GM12878 (cell line): ENCODE data around the gene ALDH3B2. TPM values are rescaled to one million over a fixed set of nuclear protein-coding genes. Genes with fewer than 3 reads are reported as not detected.

Source experiments
- ATAC-seq: fragments of 200-7000 bp; cut with Tn5 transposase; 3 replicates; pipeline ENCODE4 v1.9.1; 2020; ENCODE audit warnings: mild to moderate bottlenecking, moderate library complexity
- BruUV-seq: library from RNA; stranded (reverse); fragments of 400-500 nt; replicated peaks from 2 replicates; lab custom pipeline; 2021; lab: Mats Ljungman, UMichigan
- CTCF ChIA-PET: fragments of 300-600 bp; sonication (Branson Sonifier 250); formaldehyde crosslinking; extraction: SDS; loops from one replicate; lab custom pipeline; 2021; ENCODE audit warnings: inconsistent platforms; lab: Yijun Ruan, JAX
- POLR2A ChIA-PET: fragments of 350-600 bp; formaldehyde crosslinking; extraction: SDS; loops from one replicate; lab custom pipeline; 2021; ENCODE audit warnings: inconsistent platforms; lab: Charles Lee
- RAD21 ChIA-PET: fragments of 300-600 bp; sonication (Branson Sonifier 250); formaldehyde crosslinking; loops from one replicate; lab custom pipeline; 2023; ENCODE audit warnings: antibody characterized with exemption; ENCODE audit not compliant: unreplicated experiment; lab: Charles Lee
- SMC1A ChIA-PET: fragments of 300-600 bp; sonication (Branson Sonifier 250); formaldehyde crosslinking; loops from one replicate; lab custom pipeline; 2023; ENCODE audit not compliant: unreplicated experiment, uncharacterized antibody; lab: Charles Lee
- DNase-seq: peaks from one replicate; pipeline ENCODE4 v3.0.0-alpha.2; 2011; ENCODE audit warnings: low read depth, low spot score
- FAIRE-seq: peaks from 3 replicates; lab custom pipeline; 2011; peaks lifted over from hg19 to GRCh38; lab: Jason Lieb, UNC
- H2AFZ ChIP-seq: 2 replicates; pipeline ENCODE4 v1.6.0; 2011; ENCODE audit warnings: low read depth, low read length, control low read depth; ENCODE audit not compliant: control insufficient read depth
- H3K27ac ChIP-seq: 2 replicates; pipeline ENCODE4 v1.5.1; 2011; ENCODE audit warnings: control low read depth; ENCODE audit not compliant: control insufficient read depth, insufficient read depth
- H3K27me3 ChIP-seq, 2 experiments: replicated peaks in 1 of 2; 2 replicates each; pipeline versions ENCODE4 v1.6.0 to v1.6.1; 2011; ENCODE audit warnings: low read length in 1 of 2; ENCODE audit not compliant: control insufficient read depth in 2 of 2, insufficient read depth in 2 of 2
- H3K36me3 ChIP-seq, 2 experiments: 2 replicates each; pipeline ENCODE4 v1.5.1; 2011; ENCODE audit warnings: low read length in 1 of 2; ENCODE audit not compliant: control insufficient read depth in 2 of 2, insufficient read depth in 2 of 2
- H3K4me1 ChIP-seq: 2 replicates; pipeline ENCODE4 v1.6.1; 2011; ENCODE audit warnings: mild to moderate bottlenecking, low read length, moderate library complexity, mixed read lengths; ENCODE audit not compliant: control insufficient read depth, insufficient read depth
- H3K4me2 ChIP-seq: 2 replicates; pipeline ENCODE4 v1.6.0; 2011; ENCODE audit warnings: control low read depth; ENCODE audit not compliant: control insufficient read depth, insufficient read depth
- H3K4me3 ChIP-seq: fragments of 200-600 bp; sonication (generic); 2 replicates; pipeline ENCODE4 v1.5.1; 2016
- H3K79me2 ChIP-seq: 2 replicates; pipeline ENCODE4 v1.6.0; 2011; ENCODE audit warnings: low read length; ENCODE audit not compliant: control insufficient read depth, insufficient read depth
- H3K9ac ChIP-seq: 2 replicates; pipeline ENCODE4 v1.8.0; 2011; ENCODE audit warnings: low read length, control low read depth, mixed read lengths; ENCODE audit not compliant: control insufficient read depth, insufficient read depth
- H3K9me3 ChIP-seq: replicated peaks from 3 replicates; pipeline ENCODE4 v1.5.1; 2011; ENCODE audit warnings: mild to moderate bottlenecking, low read length; ENCODE audit not compliant: control insufficient read depth, insufficient read depth
- H4K20me1 ChIP-seq: 2 replicates; pipeline ENCODE4 v1.6.0; 2011; ENCODE audit not compliant: control insufficient read depth, insufficient read depth
- CBFB ChIP-seq: IDR thresholded peaks from 2 replicates; pipeline ENCODE4 v1.6.1; 2016; ENCODE audit warnings: antibody characterized with exemption, low read depth
- CREB1 ChIP-seq: IDR thresholded peaks from 2 replicates; pipeline ENCODE4 v1.6.1; 2012; ENCODE audit warnings: low read depth, mild to moderate bottlenecking, inconsistent platforms
- ESRRA ChIP-seq: IDR thresholded peaks from 2 replicates; pipeline ENCODE4 v1.6.1; 2012; ENCODE audit warnings: mild to moderate bottlenecking, low read length, improper control_type of control experiment
- HDAC2 ChIP-seq: fragments of 200-600 bp; sonication (generic); IDR thresholded peaks from 2 replicates; pipeline ENCODE4 v1.6.1; 2017
- MEF2B ChIP-seq: fragments of 450-650 bp; IDR thresholded peaks from 2 replicates; pipeline ENCODE4 v1.6.1; 2018; ENCODE audit warnings: mild to moderate bottlenecking, moderate library complexity; ENCODE audit not compliant: partially characterized antibody, poor library complexity, severe bottlenecking
- MYC ChIP-seq: IDR thresholded peaks from 2 replicates; pipeline ENCODE4 v1.6.1; 2011; ENCODE audit warnings: mild to moderate bottlenecking, low read length, moderate library complexity, inconsistent platforms; ENCODE audit not compliant: insufficient read depth, insufficient replicate concordance, insufficient read length, severe bottlenecking
- NBN ChIP-seq: fragments of 450-650 bp; IDR thresholded peaks from 2 replicates; pipeline ENCODE4 v1.6.1; 2016
- NFIC ChIP-seq: IDR thresholded peaks from 2 replicates; pipeline ENCODE4 v1.6.1; 2012; ENCODE audit warnings: low read depth, mild to moderate bottlenecking, inconsistent platforms, low read length, moderate library complexity
- NFYB ChIP-seq: IDR thresholded peaks from 2 replicates; pipeline ENCODE4 v1.6.1; 2011; ENCODE audit warnings: low read depth, mild to moderate bottlenecking, low read length, improper control_type of control experiment, moderate library complexity; ENCODE audit not compliant: insufficient read depth
- PAX5 ChIP-seq: IDR thresholded peaks from 2 replicates; pipeline ENCODE4 v1.6.1; 2011; ENCODE audit warnings: low read depth, low read length, borderline replicate concordance
- RAD51 ChIP-seq: fragments of 450-650 bp; IDR thresholded peaks from 2 replicates; pipeline ENCODE4 v1.6.1; 2016; ENCODE audit warnings: moderate library complexity, mild to moderate bottlenecking, inconsistent platforms
- SRF ChIP-seq, 2 experiments: IDR thresholded peaks; 2 replicates each; pipeline ENCODE4 v1.6.1; 2011; ENCODE audit warnings: low read depth in 2 of 2, low read length in 2 of 2, mild to moderate bottlenecking in 1 of 2, moderate library complexity in 1 of 2
- TBL1XR1 ChIP-seq: IDR thresholded peaks from 2 replicates; pipeline ENCODE4 v1.6.1; 2012; ENCODE audit warnings: low read depth, low read length, improper control_type of control experiment
- YY1 ChIP-seq: IDR thresholded peaks from 2 replicates; pipeline ENCODE4 v1.6.1; 2011; ENCODE audit warnings: low read depth, mild to moderate bottlenecking, low read length
- ZNF217 ChIP-seq: fragments of 450-650 bp; IDR thresholded peaks from 2 replicates; pipeline ENCODE4 v1.6.1; 2017; ENCODE audit warnings: antibody characterized with exemption, mild to moderate bottlenecking
- ZSCAN29 ChIP-seq: fragments of 450-650 bp; IDR thresholded peaks from 2 replicates; pipeline ENCODE4 v1.6.1; 2017; ENCODE audit warnings: mild to moderate bottlenecking, moderate library complexity
- WGBS: methylation state at CpG from one replicate; pipeline ENCODE4 v1.1.6; 2016; ENCODE audit warnings: low lambda C conversion rate; ENCODE audit not compliant: insufficient replicate concordance, insufficient coverage; ENCODE audit errors: missing lambda C conversion rate; 5-methylcytosine and 5-hydroxymethylcytosine counted together
- in situ Hi-C: fragments of 300-500 bp; cut with MboI; formaldehyde crosslinking; loops from 9 replicates; pipeline ENCODE4 v1.14.3; 2018; ENCODE audit warnings: mixed read lengths
- intact Hi-C: fragments of 100-400 bp; cut with micrococcal nuclease; formaldehyde crosslinking; loops from one replicate; pipeline ENCODE4 v1.14.2; 2022; ENCODE audit not compliant: unreplicated experiment
- polyA plus RNA-seq, 11 experiments: library from polyadenylated mRNA; depleted of rRNA in 4 of 11; unstranded in 6 of 11; stranded (reverse) in 5 of 11; fragments of >200 nt; fragmentation: Nextera tagmentation in 4 of 11; fragmentation: Illumina TruSeq in 1 of 11; extraction: Ambion mirVana in 4 of 11; extraction: Trizol in 1 of 11; gene quantifications; 1 replicate in 1 of 11; 2 replicates in 10 of 11; pipeline versions ENCODE4 v1.2.1 to v1.2.3, GENCODE V29; 2011 to 2016; ENCODE audit warnings: inconsistent platforms in 2 of 11, missing spikeins in 2 of 11, low read depth in 1 of 11
- total RNA-seq, 4 experiments: library from RNA; depleted of rRNA in 3 of 4; stranded (reverse); fragments of >200 nt in 3 of 4; fragmentation: Illumina TruSeq in 1 of 4; extraction: Trizol in 1 of 4; gene quantifications; 2 replicates each; pipeline versions ENCODE4 v1.2.1 to v1.2.3, GENCODE V29; 2013 to 2021
- TF ChIP-seq, protein P1 (sequence below): IDR thresholded peaks from 2 replicates; pipeline ENCODE4 v1.6.1; 2011; ENCODE audit warnings: borderline replicate concordance, low read depth, mild to moderate bottlenecking, moderate library complexity, mixed read lengths, low read length; ENCODE audit not compliant: insufficient read depth; ENCODE audit errors: extremely low read length
- TF ChIP-seq, protein P2 (sequence below): IDR thresholded peaks from 2 replicates; pipeline ENCODE4 v1.6.1; 2012; ENCODE audit warnings: low read depth, low read length, improper control_type of control experiment

The ALDH3B2 gene
- total and polyA plus RNA-seq, 10 of the 15 experiments (the other 5 are each of a cell fraction or from before 2014, with no cell fraction given), result 0.09 to 0.17 TPM; not detected in 8

DNA sequence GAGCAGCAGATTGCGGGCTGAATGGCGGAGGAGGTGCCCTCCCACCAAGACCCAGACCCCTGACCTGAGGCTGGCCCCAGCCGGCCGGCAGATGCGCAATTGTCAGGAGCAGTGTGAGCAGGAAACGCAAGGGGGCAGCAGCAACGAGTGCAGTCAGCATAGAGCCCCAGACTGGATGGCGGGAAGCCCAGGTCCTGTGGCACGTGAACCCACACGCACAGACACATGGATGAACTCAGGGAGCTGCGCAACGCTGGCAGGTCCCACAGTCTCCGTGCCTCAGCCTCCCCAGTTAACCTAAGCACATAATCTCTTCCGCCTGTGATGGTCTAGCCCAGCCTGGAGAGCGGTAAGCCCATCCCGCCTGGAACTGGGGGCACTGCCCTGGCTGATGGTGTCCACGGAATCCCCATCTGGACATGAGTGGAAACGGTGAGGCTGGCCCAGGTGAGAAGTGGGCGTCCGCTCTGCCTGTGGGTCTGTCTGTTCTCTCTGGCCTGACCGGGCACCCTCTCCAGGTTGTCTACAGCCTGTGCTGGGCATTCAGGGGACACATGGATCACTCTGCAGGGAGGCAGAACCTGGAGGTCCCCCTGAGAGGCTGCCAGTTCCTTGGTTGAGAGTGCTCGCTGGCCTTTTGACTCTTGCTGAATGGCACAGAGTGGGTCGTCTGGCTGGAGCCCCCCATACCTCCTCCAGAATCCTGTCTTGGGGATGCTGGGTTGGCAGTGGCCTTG is 34.2 kb downstream of the ALDH3B2 start (continued):
- 0 out of 2 replicates have a peak, but pooled peaks have one; percentile 22 for TF ChIP-seq CREB1
- no peak for TF ChIP-seq MEF2B
- TF ChIP-seq PAX5, result no peak

DNA sequence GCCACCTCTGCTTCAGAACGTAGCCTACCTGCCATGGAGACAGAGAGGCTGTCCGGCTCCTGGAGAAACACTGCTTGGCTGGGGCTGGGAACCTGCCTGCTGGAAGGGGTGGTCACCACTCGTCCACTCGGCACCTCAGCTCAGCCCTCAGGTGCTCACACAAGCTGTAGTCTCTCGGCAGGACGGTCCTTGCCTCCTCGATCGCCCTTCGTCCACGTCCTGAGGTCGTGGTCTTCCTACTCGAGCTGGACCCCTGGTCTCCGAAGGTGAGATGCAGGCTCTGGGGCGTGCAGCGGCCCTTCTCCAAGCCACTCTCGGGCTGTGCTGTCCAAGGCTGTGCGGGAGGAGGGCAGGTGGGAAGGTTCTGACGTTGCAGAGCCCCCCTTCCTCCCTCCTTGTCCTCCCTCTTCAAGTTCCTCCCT is 35.0 kb downstream of the ALDH3B2 start, which contains the start of gene TBX10:
TSS of gene TBX10 (minus strand) at position 326 of the 422 bp plus-strand sequence. CDS start at position 35, 291 bp downstream.
- DNase-seq (no peak), ATAC-seq (no peak), FAIRE-seq (no peak)
- no peaks in the 10 kb centered on the region; a peak in 1 of 4 replicates for H3K27me3 ChIP-seq
- 53% methylated on average over 17 of the region's 18 CpGs for WGBS
- in situ Hi-C loops (no loop called here), intact Hi-C loops (no loop called here)
- no peaks in the 10 kb centered on the region for H3K79me2 ChIP-seq
- H3K27ac ChIP-seq, result no peak within 1 kb of the TSS
- peaks cover 6% of the 10 kb centered on the region for H3K4me1 ChIP-seq
- ChIA-PET RAD21 (no interaction called here), SMC1A (interaction anchor here (0.9 to 1.1 kb wide), 2 partner anchors 20 to 23 kb away, joined by 3 to 9 read pairs; no protein-coding TSS in a partner anchor), CTCF (interaction anchor here (0.6 to 4.6 kb wide), 7 partner anchors 9 to 288 kb away, joined by 3 to 26 read pairs (median 3); no protein-coding TSS in a partner anchor), POLR2A (no interaction called here)
- no peak within 1 kb of the TSS for H3K4me2 ChIP-seq
- no peaks in the 10 kb centered on the region for H4K20me1 ChIP-seq
- no peak within 1 kb of the TSS for H3K9ac ChIP-seq
- no peaks in the 10 kb centered on the region for H3K36me3 ChIP-seq
- no peak within 1 kb of the TSS; the same call in 1 of the 2 replicates for H2AFZ ChIP-seq
- no peak within 1 kb of the TSS for H3K4me3 ChIP-seq
- H3K9me3 ChIP-seq, result peaks cover 3% of the 10 kb centered on the region; the same call in 2 of the 3 replicates
- BruUV-seq, result no TSS peak
- TF ChIP-seq TBL1XR1 (no peak), RAD51 (no peak), NBN (no peak), NFYB (no peak), MEF2B (no peak), YY1 (no peak), ZNF217 (no peak), NFIC (no peak), ESRRA (no peak), MYC (no peak), CBFB (no peak), SRF (IDR thresholded peaks at IDR 0.05; ENCODE audit: low read depth in 2 of 2, low read length in 2 of 2) (no peak), ZSCAN29 (no peak), HDAC2 (no peak)
- TF ChIP-seq, protein P1, sequence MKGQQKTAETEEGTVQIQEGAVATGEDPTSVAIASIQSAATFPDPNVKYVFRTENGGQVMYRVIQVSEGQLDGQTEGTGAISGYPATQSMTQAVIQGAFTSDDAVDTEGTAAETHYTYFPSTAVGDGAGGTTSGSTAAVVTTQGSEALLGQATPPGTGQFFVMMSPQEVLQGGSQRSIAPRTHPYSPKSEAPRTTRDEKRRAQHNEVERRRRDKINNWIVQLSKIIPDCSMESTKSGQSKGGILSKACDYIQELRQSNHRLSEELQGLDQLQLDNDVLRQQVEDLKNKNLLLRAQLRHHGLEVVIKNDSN, result no peak
- TF ChIP-seq, protein P2, sequence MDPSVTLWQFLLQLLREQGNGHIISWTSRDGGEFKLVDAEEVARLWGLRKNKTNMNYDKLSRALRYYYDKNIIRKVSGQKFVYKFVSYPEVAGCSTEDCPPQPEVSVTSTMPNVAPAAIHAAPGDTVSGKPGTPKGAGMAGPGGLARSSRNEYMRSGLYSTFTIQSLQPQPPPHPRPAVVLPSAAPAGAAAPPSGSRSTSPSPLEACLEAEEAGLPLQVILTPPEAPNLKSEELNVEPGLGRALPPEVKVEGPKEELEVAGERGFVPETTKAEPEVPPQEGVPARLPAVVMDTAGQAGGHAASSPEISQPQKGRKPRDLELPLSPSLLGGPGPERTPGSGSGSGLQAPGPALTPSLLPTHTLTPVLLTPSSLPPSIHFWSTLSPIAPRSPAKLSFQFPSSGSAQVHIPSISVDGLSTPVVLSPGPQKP, result no peak
